Dermis microvascular lymphatic vessel endothelial cell (primary cell): ENCODE data around the gene TUBB1. TPM values are rescaled to one million over a fixed set of nuclear protein-coding genes. Genes with fewer than 3 reads are reported as not detected.

Source experiments
- total RNA-seq: library from RNA; depleted of rRNA; stranded (reverse); fragments of >200 nt; gene quantifications from 2 replicates; pipeline ENCODE4 v1.2.1, GENCODE V29; 2014

Gene TUBB1
- total RNA-seq, 1 donor from 2014 or later, result under 0.01 TPM

Other genes starting within 250 kb of the TUBB1 start
- gene GNAS-AS1, start 168.5 kb upstream of the TUBB1 start, total RNA-seq, result under 0.01 TPM in 2 replicates
- 203 and 535 TPM in 2 replicates for gene GNAS, start 166.7 kb upstream of the TUBB1 start, total RNA-seq
- 51.3 and 59.8 TPM in 2 replicates for gene NELFCD, start 38.2 kb upstream of the TUBB1 start, total RNA-seq
- gene CTSZ, start 12.2 kb upstream of the TUBB1 start, total RNA-seq, result 206 and 357 TPM in 2 replicates
- 41.7 and 42.4 TPM in 2 replicates for gene ATP5F1E, start 12.9 kb downstream of the TUBB1 start, total RNA-seq
- 66.8 and 93.3 TPM in 2 replicates for gene PRELID3B, start 23.4 kb downstream of the TUBB1 start, total RNA-seq
- gene ZNF831, start 144.4 kb downstream of the TUBB1 start, total RNA-seq, result under 0.01 and 0.13 TPM in 2 replicates